GM10266 (cell line): ENCODE data around the gene GNLY.

Experiments used
- DNase-seq: peaks from one replicate; pipeline ENCODE4 v3.0.0; 2012; ENCODE audit errors: extremely low spot score
- TF ChIP-seq, protein P1 (sequence below): IDR thresholded peaks from 2 replicates; pipeline ENCODE4 v1.5.1; 2012; ENCODE audit warnings: mild to moderate bottlenecking, low read depth; ENCODE audit not compliant: control insufficient read depth, insufficient read depth; ENCODE audit errors: missing control alignments

GNLY gene

GRCh38 chr2:85717308-85718008 is 23.3 kb downstream of the GNLY start:
- TF ChIP-seq, protein P1, sequence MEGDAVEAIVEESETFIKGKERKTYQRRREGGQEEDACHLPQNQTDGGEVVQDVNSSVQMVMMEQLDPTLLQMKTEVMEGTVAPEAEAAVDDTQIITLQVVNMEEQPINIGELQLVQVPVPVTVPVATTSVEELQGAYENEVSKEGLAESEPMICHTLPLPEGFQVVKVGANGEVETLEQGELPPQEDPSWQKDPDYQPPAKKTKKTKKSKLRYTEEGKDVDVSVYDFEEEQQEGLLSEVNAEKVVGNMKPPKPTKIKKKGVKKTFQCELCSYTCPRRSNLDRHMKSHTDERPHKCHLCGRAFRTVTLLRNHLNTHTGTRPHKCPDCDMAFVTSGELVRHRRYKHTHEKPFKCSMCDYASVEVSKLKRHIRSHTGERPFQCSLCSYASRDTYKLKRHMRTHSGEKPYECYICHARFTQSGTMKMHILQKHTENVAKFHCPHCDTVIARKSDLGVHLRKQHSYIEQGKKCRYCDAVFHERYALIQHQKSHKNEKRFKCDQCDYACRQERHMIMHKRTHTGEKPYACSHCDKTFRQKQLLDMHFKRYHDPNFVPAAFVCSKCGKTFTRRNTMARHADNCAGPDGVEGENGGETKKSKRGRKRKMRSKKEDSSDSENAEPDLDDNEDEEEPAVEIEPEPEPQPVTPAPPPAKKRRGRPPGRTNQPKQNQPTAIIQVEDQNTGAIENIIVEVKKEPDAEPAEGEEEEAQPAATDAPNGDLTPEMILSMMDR: no peak
- no peak for DNase-seq

DNA sequence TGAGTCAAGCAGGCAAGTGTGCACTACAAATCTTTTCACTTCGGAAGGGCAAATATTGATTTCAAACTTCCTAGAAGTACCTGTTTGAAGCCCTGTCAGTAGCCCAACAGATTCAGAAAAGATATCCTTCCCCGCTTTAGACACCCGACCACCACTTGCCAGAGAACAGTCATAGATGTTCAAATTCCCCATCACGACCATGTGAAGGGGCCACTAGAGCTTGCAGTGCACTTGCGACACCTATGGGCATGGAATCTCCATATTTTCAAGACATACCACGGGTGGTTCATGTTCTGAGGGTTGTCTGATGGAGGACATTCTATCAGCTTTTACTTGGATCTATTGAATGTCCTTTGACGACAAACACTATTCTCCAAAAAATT is 23.8 kb downstream of the GNLY start:
- TF ChIP-seq, protein P1: peak; percentile 7
- no peak for DNase-seq

DNA sequence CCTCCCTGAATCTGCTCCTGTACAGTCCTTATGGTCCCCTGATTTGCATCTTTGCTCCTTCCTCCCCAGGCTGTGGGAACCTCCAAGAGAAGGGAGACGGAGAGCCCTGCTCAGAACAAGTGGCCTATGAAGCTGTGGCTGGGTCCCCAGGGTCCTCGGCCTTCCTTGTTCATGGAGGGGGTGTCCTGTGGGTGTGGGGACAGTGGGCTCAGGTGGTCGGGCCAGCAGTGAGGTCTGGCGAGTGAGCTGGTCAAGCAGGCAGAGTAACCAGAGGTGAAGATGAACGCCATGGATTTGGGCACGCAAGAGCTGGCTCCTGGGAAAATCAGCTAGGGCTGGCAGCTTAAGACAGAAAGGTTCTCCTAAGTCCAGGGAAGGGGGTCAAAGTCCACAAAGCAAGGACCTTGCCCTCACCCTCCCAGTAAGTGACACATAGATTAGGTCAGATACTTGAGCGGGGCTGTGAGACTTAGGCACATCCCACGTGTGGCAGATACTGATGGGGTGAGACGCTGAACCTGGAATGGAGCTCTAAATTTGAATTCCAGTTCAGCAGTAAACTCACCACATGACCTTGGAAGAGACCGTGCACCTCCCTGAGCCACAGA is 24.8 kb downstream of the GNLY start:
- no peak for DNase-seq
- TF ChIP-seq, protein P1: no peak

- TF ChIP-seq, protein P1: no peak
- no peak for DNase-seq
Measured at GRCh38 chr2:85719609-85720240, 25.6 kb downstream of the GNLY start.

- DNase-seq: no peak
- TF ChIP-seq, protein P1: no peak
Measured at GRCh38 chr2:85720533-85720932, 26.4 kb downstream of the GNLY start.

DNA sequence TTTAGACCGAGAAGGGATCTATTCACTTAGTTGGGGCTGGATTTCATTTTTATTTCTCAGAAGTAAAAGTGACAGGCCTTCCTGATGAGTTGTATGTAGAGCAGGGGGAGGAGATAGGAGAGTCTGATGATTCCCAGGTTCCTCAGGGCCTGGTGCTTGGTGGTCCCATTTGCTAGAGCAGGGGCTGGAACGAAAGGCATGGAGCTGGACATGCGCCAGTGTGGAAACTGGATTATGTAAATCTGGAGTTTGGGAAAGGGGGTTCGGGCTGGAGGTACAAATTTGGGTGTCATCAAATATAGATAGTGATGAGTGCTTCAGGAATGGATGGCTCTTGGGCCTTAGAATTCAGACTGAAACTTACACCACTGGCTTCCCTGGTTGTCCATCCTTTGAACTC is 27.5 kb downstream of the GNLY start:
- TF ChIP-seq, protein P1: no peak
- no peak for DNase-seq

- TF ChIP-seq, protein P1: no peak
- no peak for DNase-seq
Measured at GRCh38 chr2:85722519-85722918, 28.4 kb downstream of the GNLY start.
